Calu3 (cell line): ENCODE data around the gene FERMT3. TPM values are rescaled to one million over a fixed set of nuclear protein-coding genes. Genes with fewer than 3 reads are reported as not detected.

Experiments
- BruUV-seq: library from RNA; stranded (reverse); fragments of 400-500 nt; replicated peaks from 2 replicates; lab custom pipeline; 2021; lab: Mats Ljungman, UMichigan
- CTCF ChIA-PET: fragments of 300-600 bp; sonication (Branson Sonifier 250); formaldehyde crosslinking; loops from one replicate; lab custom pipeline; 2022; ENCODE audit warnings: antibody characterized with exemption; lab: Charles Lee
- DNase-seq: peaks from one replicate; pipeline ENCODE4 v3.0.0; 2022
- H3K27ac Mint-ChIP-seq: one replicate; pipeline ENCODE4 v1.8.0; 2022; ENCODE audit warnings: mixed read lengths; ENCODE audit not compliant: unreplicated experiment
- H3K27me3 Mint-ChIP-seq: one replicate; pipeline ENCODE4 v1.8.0; 2022; ENCODE audit warnings: mixed read lengths; ENCODE audit not compliant: unreplicated experiment
- H3K36me3 Mint-ChIP-seq: one replicate; pipeline ENCODE4 v1.8.0; 2022; ENCODE audit warnings: mild to moderate bottlenecking, moderate library complexity, mixed read lengths; ENCODE audit not compliant: insufficient read depth, unreplicated experiment
- H3K4me1 Mint-ChIP-seq: one replicate; pipeline ENCODE4 v1.8.0; 2022; ENCODE audit warnings: mild to moderate bottlenecking, low read depth, mixed read lengths; ENCODE audit not compliant: unreplicated experiment
- H3K4me3 Mint-ChIP-seq: one replicate; pipeline ENCODE4 v1.8.0; 2022; ENCODE audit warnings: mild to moderate bottlenecking, low read depth, moderate library complexity, mixed read lengths; ENCODE audit not compliant: unreplicated experiment
- H3K9me3 Mint-ChIP-seq: one replicate; pipeline ENCODE4 v1.8.0; 2022; ENCODE audit warnings: low read depth, mixed read lengths; ENCODE audit not compliant: unreplicated experiment
- intact Hi-C: fragments of 100-400 bp; cut with micrococcal nuclease; formaldehyde crosslinking; loops from one replicate; pipeline ENCODE4 v1.10.0; 2022; ENCODE audit not compliant: unreplicated experiment
- total RNA-seq: library from RNA; stranded (reverse); gene quantifications from 2 replicates; pipeline ENCODE4 v1.2.3, GENCODE V29; 2022
- TF ChIP-seq, protein P1 (sequence below): fragments of 200-600 bp; IDR thresholded peaks from one replicate; pipeline ENCODE4 v1.8.0; 2022; ENCODE audit warnings: antibody characterized with exemption; ENCODE audit not compliant: unreplicated experiment

The FERMT3 gene
- total RNA-seq, 1 experiment from 2014 or later, result 16.6 TPM

DNA sequence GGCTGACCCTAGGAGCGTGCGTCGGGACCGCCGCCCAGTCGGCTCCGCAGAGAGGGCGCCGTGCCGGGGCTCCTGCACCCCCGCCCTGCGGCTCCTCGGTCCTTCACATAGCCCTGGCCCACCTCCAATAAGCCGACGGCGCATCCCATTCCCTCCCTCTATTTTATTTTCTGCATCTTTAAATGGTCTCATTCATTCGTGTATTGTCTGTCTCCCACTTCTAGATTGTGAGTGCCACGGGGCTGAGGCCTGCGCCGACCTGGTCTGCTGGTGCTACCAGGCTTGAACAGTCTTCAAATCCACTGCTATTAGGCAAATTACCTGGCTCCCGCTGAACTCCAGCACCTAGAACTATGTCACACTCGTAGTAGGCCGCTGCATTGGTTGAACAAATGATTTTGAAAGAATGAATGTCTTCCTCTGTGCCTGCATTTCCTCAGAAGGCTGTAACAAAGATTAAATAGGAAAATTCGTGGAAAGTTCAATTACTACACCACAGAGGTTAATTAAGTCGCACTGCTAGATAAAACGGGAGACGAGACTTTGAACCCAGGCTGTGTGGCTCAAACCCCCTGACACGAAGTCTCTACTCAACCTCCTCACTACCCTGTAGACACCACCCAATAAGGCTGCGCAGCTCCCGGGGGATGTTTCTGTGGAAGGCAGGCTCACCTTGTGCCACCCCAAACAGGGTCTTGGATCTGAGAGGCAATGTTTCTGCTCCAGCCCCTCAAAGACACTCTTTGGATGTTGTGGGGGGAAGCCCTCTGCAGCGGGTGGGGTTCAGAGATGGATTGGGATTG, 41.4 kb downstream of the FERMT3 start:
- TF ChIP-seq, protein P1, sequence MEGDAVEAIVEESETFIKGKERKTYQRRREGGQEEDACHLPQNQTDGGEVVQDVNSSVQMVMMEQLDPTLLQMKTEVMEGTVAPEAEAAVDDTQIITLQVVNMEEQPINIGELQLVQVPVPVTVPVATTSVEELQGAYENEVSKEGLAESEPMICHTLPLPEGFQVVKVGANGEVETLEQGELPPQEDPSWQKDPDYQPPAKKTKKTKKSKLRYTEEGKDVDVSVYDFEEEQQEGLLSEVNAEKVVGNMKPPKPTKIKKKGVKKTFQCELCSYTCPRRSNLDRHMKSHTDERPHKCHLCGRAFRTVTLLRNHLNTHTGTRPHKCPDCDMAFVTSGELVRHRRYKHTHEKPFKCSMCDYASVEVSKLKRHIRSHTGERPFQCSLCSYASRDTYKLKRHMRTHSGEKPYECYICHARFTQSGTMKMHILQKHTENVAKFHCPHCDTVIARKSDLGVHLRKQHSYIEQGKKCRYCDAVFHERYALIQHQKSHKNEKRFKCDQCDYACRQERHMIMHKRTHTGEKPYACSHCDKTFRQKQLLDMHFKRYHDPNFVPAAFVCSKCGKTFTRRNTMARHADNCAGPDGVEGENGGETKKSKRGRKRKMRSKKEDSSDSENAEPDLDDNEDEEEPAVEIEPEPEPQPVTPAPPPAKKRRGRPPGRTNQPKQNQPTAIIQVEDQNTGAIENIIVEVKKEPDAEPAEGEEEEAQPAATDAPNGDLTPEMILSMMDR, result no peak
- no TSS peak for BruUV-seq
- peaks cover 92% of the 10 kb centered on the region for H3K36me3 Mint-ChIP-seq
- CTCF ChIA-PET, result interaction anchor here (0.6 to 1.5 kb wide), 2 partner anchors 11 to 40 kb away, joined by 6 to 7 read pairs; no protein-coding TSS in a partner anchor
- intact Hi-C loops, result loop anchor here (10.0 kb wide), 1 partner anchor 57 kb away; the partner anchor contains the start of genes CATSPERZ and ESRRA
- H3K4me3 Mint-ChIP-seq, result peak overlapping the region; percentile 96
- no peaks in the 10 kb centered on the region for H3K27me3 Mint-ChIP-seq
- peaks cover 25% of the 10 kb centered on the region for H3K4me1 Mint-ChIP-seq
- H3K27ac Mint-ChIP-seq, result peak overlapping the region; percentile 84
- H3K9me3 Mint-ChIP-seq, result no peaks in the 10 kb centered on the region
- DNase-seq, result no peak

DNA sequence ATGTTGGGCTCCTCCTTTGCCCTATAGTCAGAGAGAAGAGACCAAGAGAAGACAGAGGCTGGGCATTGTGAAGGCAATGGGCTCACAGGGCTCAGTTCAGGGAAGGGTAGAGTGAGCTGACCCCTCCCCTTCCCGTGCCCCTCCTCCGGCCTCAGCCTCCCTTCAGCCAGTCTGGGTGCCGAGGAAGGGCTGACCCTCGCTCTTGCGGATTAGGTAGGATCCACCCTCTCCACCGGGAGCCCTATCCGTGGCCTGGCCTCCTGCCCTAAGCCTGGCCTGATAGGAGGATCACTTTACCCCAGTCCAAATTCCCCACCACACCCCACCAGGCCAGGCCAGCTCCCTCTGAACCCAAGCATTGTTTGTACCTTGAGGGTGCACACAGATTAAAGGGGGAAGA, 42.1 kb downstream of the FERMT3 start:
- peak overlapping the region; percentile 44 for H3K27ac Mint-ChIP-seq
- TF ChIP-seq, protein P1, result no peak
- H3K4me3 Mint-ChIP-seq, result peak overlapping the region; percentile 96
- intact Hi-C loops, result loop anchor here (10.0 kb wide), 1 partner anchor 56 kb away; the partner anchor contains the start of genes CATSPERZ and ESRRA
- H3K4me1 Mint-ChIP-seq, result peaks cover 18% of the 10 kb centered on the region
- CTCF ChIA-PET, result no interaction called here
- BruUV-seq, result no TSS peak
- no peak for DNase-seq
- peaks cover 87% of the 10 kb centered on the region for H3K36me3 Mint-ChIP-seq
- no peaks in the 10 kb centered on the region for H3K9me3 Mint-ChIP-seq
- H3K27me3 Mint-ChIP-seq, result no peaks in the 10 kb centered on the region

DNA sequence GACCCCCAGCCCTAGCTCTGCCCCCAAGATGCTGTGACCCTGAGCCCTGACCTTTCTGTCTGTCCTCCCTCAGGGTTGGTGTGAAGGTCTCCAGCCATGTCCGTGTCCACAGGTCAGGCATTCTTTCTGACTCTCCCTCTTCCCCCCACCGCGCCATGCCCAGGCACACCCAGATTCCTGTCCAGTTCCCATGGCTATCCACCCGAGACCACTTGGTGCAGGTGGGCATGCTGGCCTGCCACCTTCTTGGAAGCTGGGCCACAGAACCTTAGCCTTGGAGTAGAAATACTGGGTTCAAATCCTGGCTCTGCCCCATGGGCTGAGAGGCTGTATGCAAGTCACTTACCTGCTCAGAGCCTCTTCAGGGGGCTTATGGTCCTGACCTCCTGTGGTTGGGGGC, 42.5 kb downstream of the FERMT3 start:
- CTCF ChIA-PET, result no interaction called here
- peak overlapping the region; percentile 44 for H3K27ac Mint-ChIP-seq
- TF ChIP-seq, protein P1, result no peak
- intact Hi-C loops, result loop anchor here (10.0 kb wide), 1 partner anchor 56 kb away; the partner anchor contains the start of genes CATSPERZ and ESRRA
- H3K4me3 Mint-ChIP-seq, result no peak overlapping the region
- H3K4me1 Mint-ChIP-seq, result peaks cover 14% of the 10 kb centered on the region
- no peak for DNase-seq
- H3K9me3 Mint-ChIP-seq, result no peaks in the 10 kb centered on the region
- no TSS peak for BruUV-seq
- no peaks in the 10 kb centered on the region for H3K27me3 Mint-ChIP-seq
- H3K36me3 Mint-ChIP-seq, result peaks cover 87% of the 10 kb centered on the region

DNA sequence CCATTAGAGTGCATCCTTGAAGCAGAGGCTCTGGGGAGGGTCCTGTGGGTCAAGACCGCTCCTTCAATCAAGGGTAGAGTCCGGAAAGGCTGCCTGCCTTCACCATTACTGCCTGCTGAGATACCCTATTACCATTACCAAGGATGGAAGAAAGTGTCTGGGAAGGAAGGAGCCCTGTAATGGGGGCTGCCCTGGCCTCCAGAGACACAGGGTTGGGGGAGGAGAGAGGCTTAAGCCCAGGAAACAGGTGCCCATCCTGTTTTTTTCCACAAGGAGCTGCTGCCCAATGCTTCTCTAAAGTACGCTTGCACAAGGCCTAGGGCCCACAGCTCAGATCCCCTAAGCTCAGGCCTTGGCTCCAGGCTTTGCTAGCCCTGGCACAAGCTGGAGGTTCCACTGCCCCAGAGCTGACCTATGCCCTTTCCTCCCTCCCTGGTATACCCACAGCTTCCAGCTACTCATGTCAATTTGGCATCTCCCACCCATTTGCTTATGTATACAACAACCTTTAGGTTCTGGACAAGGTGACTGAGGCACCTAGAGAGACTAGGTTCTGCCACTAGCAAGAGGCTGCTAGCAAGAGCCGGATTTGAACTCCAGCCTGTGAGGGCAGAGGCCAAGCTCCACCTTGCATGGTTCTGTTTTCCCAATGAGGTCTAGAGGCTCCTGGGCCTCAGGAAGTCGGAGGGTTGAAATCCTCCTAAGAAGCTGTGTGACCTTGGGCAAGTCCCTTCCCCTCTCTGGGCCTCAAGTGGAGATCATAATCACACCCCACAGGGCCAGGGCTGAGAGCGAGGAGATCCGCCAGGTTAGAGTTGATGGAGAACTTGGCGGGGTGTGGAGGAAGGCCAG, 43.3 kb downstream of the FERMT3 start:
- intact Hi-C loops, result loop anchor here (10.0 kb wide), 1 partner anchor 55 kb away; the partner anchor contains the start of genes CATSPERZ and ESRRA
- no TSS peak for BruUV-seq
- CTCF ChIA-PET, result interaction anchor here (0.6 to 1.1 kb wide), 2 partner anchors 18 to 26 kb away, joined by 3 to 8 read pairs; no protein-coding TSS in a partner anchor
- peaks cover 11% of the 10 kb centered on the region for H3K4me1 Mint-ChIP-seq
- no peak overlapping the region for H3K4me3 Mint-ChIP-seq
- DNase-seq, result no peak
- TF ChIP-seq, protein P1, result no peak
- no peaks in the 10 kb centered on the region for H3K27me3 Mint-ChIP-seq
- H3K36me3 Mint-ChIP-seq, result peaks cover 84% of the 10 kb centered on the region
- H3K27ac Mint-ChIP-seq, result peak overlapping the region; percentile 44
- no peaks in the 10 kb centered on the region for H3K9me3 Mint-ChIP-seq
